Activated naive CD4-positive, alpha-beta T cell treated with anti-CD3 and anti-CD28 coated beads, Interleukin-2, amount 10 ng/mL, durations not matched to agents 7 days and 5 days (primary cell): ENCODE measurements around the gene USH1G.

ENCODE experiments used
- CTCF ChIA-PET: fragments of 350-600 bp; sonication (Branson Sonifier 250); formaldehyde crosslinking; loops from one replicate; lab custom pipeline; 2021; ENCODE audit warnings: antibody characterized with exemption; lab: Charles Lee
- DNase-seq: peaks from one replicate; pipeline ENCODE4 v3.0.0-alpha.2; 2020
- H3K27ac Mint-ChIP-seq: one replicate; pipeline ENCODE4 v1.8.0; 2021; ENCODE audit warnings: mild to moderate bottlenecking, moderate library complexity, mixed read lengths
- H3K27me3 Mint-ChIP-seq: one replicate; pipeline ENCODE4 v1.8.0; 2021; ENCODE audit warnings: mild to moderate bottlenecking, mixed read lengths
- H3K36me3 Mint-ChIP-seq: one replicate; pipeline ENCODE4 v1.8.0; 2021; ENCODE audit warnings: mixed read lengths
- H3K4me1 Mint-ChIP-seq: one replicate; pipeline ENCODE4 v1.8.0; 2021; ENCODE audit warnings: mixed read lengths
- H3K4me3 Mint-ChIP-seq: one replicate; pipeline ENCODE4 v1.8.0; 2021; ENCODE audit warnings: mild to moderate bottlenecking, moderate library complexity, mixed read lengths
- H3K9me3 Mint-ChIP-seq: one replicate; pipeline ENCODE4 v1.8.0; 2021; ENCODE audit warnings: mixed read lengths

Gene USH1G

DNA sequence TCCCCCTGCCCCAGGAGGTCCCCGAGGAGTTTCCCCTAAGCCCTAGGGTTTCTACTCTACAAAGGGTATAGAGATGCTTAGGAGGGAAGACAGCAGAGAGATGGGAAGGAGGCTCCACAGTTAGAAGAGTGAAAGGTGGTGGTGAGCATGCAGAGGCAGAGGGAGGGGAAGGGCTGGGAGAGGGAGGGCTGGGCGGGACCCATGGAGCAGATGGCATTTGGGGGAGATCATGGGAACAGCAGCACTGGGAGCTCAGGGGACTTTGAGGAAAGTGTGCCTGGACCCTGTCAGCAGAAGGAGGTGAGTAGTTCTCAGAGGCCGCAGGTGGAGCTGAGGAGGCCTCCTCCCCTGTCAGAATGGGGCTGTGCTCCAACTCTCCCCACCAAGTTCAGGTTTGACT is 12.0 kb upstream of the USH1G start:
- no peak overlapping the region for H3K27ac Mint-ChIP-seq
- H3K36me3 Mint-ChIP-seq = no peaks in the 10 kb centered on the region
- H3K27me3 Mint-ChIP-seq = peaks cover 98% of the 10 kb centered on the region
- CTCF ChIA-PET = no interaction called here
- no peaks in the 10 kb centered on the region for H3K4me1 Mint-ChIP-seq
- no peak overlapping the region for H3K4me3 Mint-ChIP-seq
- H3K9me3 Mint-ChIP-seq = no peaks in the 10 kb centered on the region
- no peak for DNase-seq

GRCh38 chr17:74930535-74931036 is 7.5 kb upstream of the USH1G start:
- DNase-seq = no peak
- H3K36me3 Mint-ChIP-seq = no peaks in the 10 kb centered on the region
- no peak overlapping the region for H3K4me3 Mint-ChIP-seq
- H3K9me3 Mint-ChIP-seq = no peaks in the 10 kb centered on the region
- peak overlapping the region; percentile 74 for H3K27ac Mint-ChIP-seq
- no peaks in the 10 kb centered on the region for H3K4me1 Mint-ChIP-seq
- CTCF ChIA-PET = no interaction called here
- H3K27me3 Mint-ChIP-seq = peaks cover 97% of the 10 kb centered on the region

GRCh38 chr17:74928786-74929185 is 5.7 kb upstream of the USH1G start:
- no peaks in the 10 kb centered on the region for H3K36me3 Mint-ChIP-seq
- CTCF ChIA-PET = interaction anchor here (0.6 to 11.0 kb wide), 2 partner anchors 31 to 71 kb away, joined by 4 to 152 read pairs; no protein-coding TSS in a partner anchor
- DNase-seq = no peak
- peaks cover 5% of the 10 kb centered on the region for H3K4me1 Mint-ChIP-seq
- no peak overlapping the region for H3K27ac Mint-ChIP-seq
- H3K9me3 Mint-ChIP-seq = no peaks in the 10 kb centered on the region
- H3K27me3 Mint-ChIP-seq = peaks cover 97% of the 10 kb centered on the region
- no peak overlapping the region for H3K4me3 Mint-ChIP-seq

GRCh38 chr17:74925242-74925641 is 2.2 kb upstream of the USH1G start:
- H3K27ac Mint-ChIP-seq = no peak overlapping the region
- CTCF ChIA-PET = interaction anchor here (1.0 to 11.0 kb wide), 3 partner anchors 8 to 34 kb away, joined by 4 to 152 read pairs (median 6); no protein-coding TSS in a partner anchor
- H3K36me3 Mint-ChIP-seq = no peaks in the 10 kb centered on the region
- H3K27me3 Mint-ChIP-seq = peaks cover 98% of the 10 kb centered on the region
- no peaks in the 10 kb centered on the region for H3K9me3 Mint-ChIP-seq
- DNase-seq = no peak
- H3K4me1 Mint-ChIP-seq = peaks cover 5% of the 10 kb centered on the region
- H3K4me3 Mint-ChIP-seq = no peak overlapping the region

GRCh38 chr17:74924250-74924948 is 1.3 kb upstream of the USH1G start, which contains the start of gene OTOP2:
TSS of gene OTOP2 (plus strand) at chr17:74924273. CDS start at chr17:74924633, 360 bp downstream.
- CTCF ChIA-PET = interaction anchor here (2.0 to 11.0 kb wide), 2 partner anchors 11 to 35 kb away, joined by 6 to 152 read pairs; no protein-coding TSS in a partner anchor
- no peak for DNase-seq

DNA sequence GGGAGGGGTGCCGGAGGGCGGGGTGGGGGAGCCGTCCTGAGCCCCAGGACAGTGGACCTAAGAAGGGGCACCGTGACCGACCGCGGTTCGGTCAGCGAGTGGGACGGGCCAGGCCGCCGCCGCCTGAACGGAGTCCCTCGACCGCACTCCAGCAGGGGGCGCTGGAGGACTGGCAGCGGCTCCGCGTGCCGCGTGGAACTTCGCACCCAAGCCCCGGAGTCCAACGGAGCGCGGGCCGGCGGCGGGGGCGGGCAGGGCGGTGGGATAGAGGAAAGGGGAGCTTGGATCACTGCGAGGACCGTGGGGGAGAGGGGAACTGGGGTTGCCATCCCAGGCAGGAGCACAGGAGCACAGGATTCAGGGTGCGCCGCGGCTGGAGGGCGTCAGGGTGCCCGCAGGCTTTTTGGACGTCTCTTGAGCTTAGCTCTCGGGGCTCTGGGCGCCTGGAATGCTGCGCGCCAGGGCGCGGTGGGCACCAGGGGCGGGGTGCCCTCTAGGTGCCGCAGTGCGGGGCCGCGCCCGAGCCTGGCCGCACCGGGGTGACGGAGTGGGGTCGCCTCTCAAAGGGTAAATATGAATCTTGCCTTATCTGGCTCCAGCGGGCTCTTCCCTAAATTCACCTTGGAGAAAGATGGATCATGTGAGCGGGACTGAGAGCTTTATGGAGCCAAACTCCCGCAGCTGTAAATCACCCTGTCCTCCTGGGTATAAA is 639 bp upstream of the USH1G start:
- no peak overlapping the region for H3K4me3 Mint-ChIP-seq
- CTCF ChIA-PET = interaction anchor here (2.0 to 11.0 kb wide), 2 partner anchors 10 to 36 kb away, joined by 6 to 152 read pairs; no protein-coding TSS in a partner anchor

More at GRCh38 chr17:74924250-74924948, 1.3 kb upstream of the USH1G start, which contains the start of gene OTOP2:
- Mint-ChIP-seq H3K27ac (no peak within 1 kb of the TSS), H3K4me1 (peaks cover 5% of the 10 kb centered on the region), H3K4me3 (no peak within 1 kb of the TSS), H3K9me3 (no peaks in the 10 kb centered on the region), H3K36me3 (no peaks in the 10 kb centered on the region), H3K27me3 (peaks cover 99% of the 10 kb centered on the region)

DNA sequence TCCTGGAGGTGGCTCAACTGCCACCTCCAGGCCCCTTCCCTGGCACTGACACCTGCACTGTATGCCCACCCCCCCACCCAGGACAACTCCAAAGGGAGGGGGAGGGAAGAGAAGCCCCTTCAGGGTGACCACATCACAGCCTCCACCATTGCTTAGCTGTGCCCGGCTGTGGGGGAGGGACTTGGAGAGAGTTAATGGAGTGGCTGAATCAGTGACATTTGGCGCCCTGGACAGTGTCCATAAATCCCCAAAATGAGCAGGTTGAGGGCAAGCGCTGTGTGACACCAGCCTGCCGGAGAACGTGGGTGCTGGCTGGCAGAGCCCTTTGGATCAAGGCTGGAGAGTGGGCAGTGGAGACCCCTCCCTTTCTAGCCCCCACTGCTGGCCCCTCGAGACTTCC is 883 bp downstream of the USH1G start:
- DNase-seq = no peak
- no peaks in the 10 kb centered on the region for H3K36me3 Mint-ChIP-seq
- H3K4me1 Mint-ChIP-seq = peaks cover 5% of the 10 kb centered on the region
- no peak overlapping the region for H3K4me3 Mint-ChIP-seq
- H3K9me3 Mint-ChIP-seq = no peaks in the 10 kb centered on the region
- CTCF ChIA-PET = interaction anchor here (11.0 kb wide), 1 partner anchor 37 kb away, joined by 152 read pairs; no protein-coding TSS in a partner anchor
- H3K27me3 Mint-ChIP-seq = peaks cover 100% of the 10 kb centered on the region
- no peak overlapping the region for H3K27ac Mint-ChIP-seq

More for the DNA sequence above, 639 bp upstream of the USH1G start:
- no peak overlapping the region for H3K27ac Mint-ChIP-seq
- peak; percentile 81 for DNase-seq
- H3K27me3 Mint-ChIP-seq = peaks cover 100% of the 10 kb centered on the region
- peaks cover 5% of the 10 kb centered on the region for H3K4me1 Mint-ChIP-seq
- H3K36me3 Mint-ChIP-seq = no peaks in the 10 kb centered on the region
- no peaks in the 10 kb centered on the region for H3K9me3 Mint-ChIP-seq

- CTCF ChIA-PET = interaction anchor here (11.0 kb wide), 1 partner anchor 38 kb away, joined by 152 read pairs; no protein-coding TSS in a partner anchor
These were observed 1.3 kb downstream of the USH1G start for GRCh38 chr17:74921769-74922168.

DNA sequence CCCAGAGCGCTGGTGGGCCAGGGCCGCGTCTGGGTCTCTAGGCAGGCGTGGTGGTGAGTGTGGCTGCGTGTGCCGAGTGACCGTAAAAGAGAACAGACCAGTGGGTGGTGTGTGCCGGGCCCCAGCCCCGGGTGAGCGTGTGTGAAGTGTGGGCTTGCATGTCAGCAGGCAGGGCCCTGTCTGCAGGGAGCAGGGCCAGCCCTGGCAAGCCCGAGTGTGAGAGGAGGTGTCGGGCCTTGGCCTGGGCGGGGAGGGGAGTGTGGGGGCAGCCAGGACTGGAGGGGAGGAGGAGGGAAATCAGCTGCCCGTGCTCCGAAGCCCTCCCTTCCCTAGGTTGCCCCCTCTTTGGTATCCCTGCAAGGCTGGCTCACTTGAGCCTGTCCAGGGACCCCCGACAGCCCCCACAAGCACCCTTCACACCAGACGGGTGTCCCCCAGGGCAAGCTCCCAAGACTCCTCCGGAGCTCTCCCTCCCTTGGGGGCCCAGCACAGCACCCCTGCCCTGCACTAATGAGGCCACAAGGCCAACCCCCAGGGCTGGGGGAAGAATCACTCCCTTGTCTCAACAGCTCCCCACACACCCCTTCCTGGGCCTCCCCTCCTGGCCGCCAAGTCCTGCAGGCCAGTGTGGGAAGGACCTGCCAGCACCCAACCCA is 1.9 kb downstream of the USH1G start:
- Mint-ChIP-seq H3K36me3 (no peaks in the 10 kb centered on the region), H3K27ac (no peak overlapping the region), H3K4me1 (peaks cover 5% of the 10 kb centered on the region), H3K27me3 (peaks cover 98% of the 10 kb centered on the region), H3K4me3 (no peak overlapping the region), H3K9me3 (no peaks in the 10 kb centered on the region)
- DNase-seq = no peak
- CTCF ChIA-PET = interaction anchor here (11.0 kb wide), 1 partner anchor 38 kb away, joined by 152 read pairs; no protein-coding TSS in a partner anchor

More at GRCh38 chr17:74921769-74922168, 1.3 kb downstream of the USH1G start:
- Mint-ChIP-seq H3K27me3 (peaks cover 98% of the 10 kb centered on the region), H3K36me3 (no peaks in the 10 kb centered on the region), H3K9me3 (no peaks in the 10 kb centered on the region), H3K27ac (no peak overlapping the region), H3K4me3 (no peak overlapping the region), H3K4me1 (peaks cover 5% of the 10 kb centered on the region)
- DNase-seq = no peak

- Mint-ChIP-seq H3K9me3 (no peaks in the 10 kb centered on the region), H3K36me3 (no peaks in the 10 kb centered on the region), H3K27ac (no peak overlapping the region), H3K4me3 (no peak overlapping the region), H3K4me1 (peaks cover 5% of the 10 kb centered on the region), H3K27me3 (peaks cover 96% of the 10 kb centered on the region)
- CTCF ChIA-PET = interaction anchor here (11.0 kb wide), 1 partner anchor 39 kb away, joined by 152 read pairs; no protein-coding TSS in a partner anchor
- no peak for DNase-seq
These were observed 2.4 kb downstream of the USH1G start for GRCh38 chr17:74920642-74921025.

- H3K27ac Mint-ChIP-seq = no peak overlapping the region
- CTCF ChIA-PET = interaction anchor here (11.0 kb wide), 1 partner anchor 39 kb away, joined by 152 read pairs; no protein-coding TSS in a partner anchor
- H3K4me3 Mint-ChIP-seq = no peak overlapping the region
These were observed 2.8 kb downstream of the USH1G start for GRCh38 chr17:74920306-74920620.

GRCh38 chr17:74919440-74920305 is 3.4 kb downstream of the USH1G start:
- H3K27ac Mint-ChIP-seq = no peak overlapping the region
- no peak for DNase-seq
- H3K4me1 Mint-ChIP-seq = peaks cover 4% of the 10 kb centered on the region
- peaks cover 95% of the 10 kb centered on the region for H3K27me3 Mint-ChIP-seq
- no peak overlapping the region for H3K4me3 Mint-ChIP-seq
- no peaks in the 10 kb centered on the region for H3K36me3 Mint-ChIP-seq
- CTCF ChIA-PET = interaction anchor here (0.9 to 11.0 kb wide), 3 partner anchors 9 to 81 kb away, joined by 3 to 152 read pairs (median 4); no protein-coding TSS in a partner anchor
- H3K9me3 Mint-ChIP-seq = no peaks in the 10 kb centered on the region

More at GRCh38 chr17:74920306-74920620, 2.8 kb downstream of the USH1G start:
- H3K36me3 Mint-ChIP-seq = no peaks in the 10 kb centered on the region
- H3K27me3 Mint-ChIP-seq = peaks cover 95% of the 10 kb centered on the region
- H3K9me3 Mint-ChIP-seq = no peaks in the 10 kb centered on the region
- peaks cover 5% of the 10 kb centered on the region for H3K4me1 Mint-ChIP-seq
- DNase-seq = no peak

- Mint-ChIP-seq H3K27ac (no peak overlapping the region), H3K9me3 (no peaks in the 10 kb centered on the region), H3K4me1 (no peaks in the 10 kb centered on the region), H3K36me3 (no peaks in the 10 kb centered on the region), H3K27me3 (peaks cover 92% of the 10 kb centered on the region), H3K4me3 (no peak overlapping the region)
- CTCF ChIA-PET = interaction anchor here (0.9 to 11.0 kb wide), 3 partner anchors 8 to 82 kb away, joined by 3 to 152 read pairs (median 4); no protein-coding TSS in a partner anchor
- DNase-seq = no peak
These were observed 4.1 kb downstream of the USH1G start for GRCh38 chr17:74918906-74919305.
